Mesothelial cell of epicardium (in vitro differentiated cells): ENCODE measurements around the gene TSPAN32. TPM values are rescaled to one million over a fixed set of nuclear protein-coding genes. Genes with fewer than 3 reads are reported as not detected.

Experiments used
- DNase-seq, 2 experiments: peaks; one replicate each; pipeline ENCODE4 v3.0.0; 2021; ENCODE audit warnings: low spot score in 2 of 2; ENCODE audit not compliant: unreplicated experiment in 2 of 2
- H3K27ac Mint-ChIP-seq: 2 replicates; pipeline ENCODE4 v1.8.0; 2021; ENCODE audit warnings: mixed read lengths
- H3K27me3 Mint-ChIP-seq: 2 replicates; pipeline ENCODE4 v1.8.0; 2021; ENCODE audit warnings: low read depth, mixed read lengths
- H3K36me3 Mint-ChIP-seq: 2 replicates; pipeline ENCODE4 v1.8.0; 2021; ENCODE audit warnings: mixed read lengths
- H3K4me1 Mint-ChIP-seq: 2 replicates; pipeline ENCODE4 v1.8.0; 2021; ENCODE audit warnings: mixed read lengths
- H3K4me3 Mint-ChIP-seq: 2 replicates; pipeline ENCODE4 v1.8.0; 2021; ENCODE audit warnings: mild to moderate bottlenecking, moderate library complexity, mixed read lengths
- H3K9me3 Mint-ChIP-seq: 2 replicates; pipeline ENCODE4 v1.8.0; 2021; ENCODE audit warnings: mixed read lengths
- total RNA-seq: library from RNA; stranded (reverse); gene quantifications from 3 replicates; pipeline ENCODE4 v1.2.1, GENCODE V29; 2021
- TF ChIP-seq, protein P1 (sequence below): fragments of 200-600 bp; sonication (generic); IDR thresholded peaks from one replicate; pipeline ENCODE4 v1.5.0; 2021; ENCODE audit warnings: antibody characterized with exemption; ENCODE audit not compliant: unreplicated experiment

TSPAN32 gene
- total RNA-seq, 1 donor from 2014 or later, result 0.94 TPM

DNA sequence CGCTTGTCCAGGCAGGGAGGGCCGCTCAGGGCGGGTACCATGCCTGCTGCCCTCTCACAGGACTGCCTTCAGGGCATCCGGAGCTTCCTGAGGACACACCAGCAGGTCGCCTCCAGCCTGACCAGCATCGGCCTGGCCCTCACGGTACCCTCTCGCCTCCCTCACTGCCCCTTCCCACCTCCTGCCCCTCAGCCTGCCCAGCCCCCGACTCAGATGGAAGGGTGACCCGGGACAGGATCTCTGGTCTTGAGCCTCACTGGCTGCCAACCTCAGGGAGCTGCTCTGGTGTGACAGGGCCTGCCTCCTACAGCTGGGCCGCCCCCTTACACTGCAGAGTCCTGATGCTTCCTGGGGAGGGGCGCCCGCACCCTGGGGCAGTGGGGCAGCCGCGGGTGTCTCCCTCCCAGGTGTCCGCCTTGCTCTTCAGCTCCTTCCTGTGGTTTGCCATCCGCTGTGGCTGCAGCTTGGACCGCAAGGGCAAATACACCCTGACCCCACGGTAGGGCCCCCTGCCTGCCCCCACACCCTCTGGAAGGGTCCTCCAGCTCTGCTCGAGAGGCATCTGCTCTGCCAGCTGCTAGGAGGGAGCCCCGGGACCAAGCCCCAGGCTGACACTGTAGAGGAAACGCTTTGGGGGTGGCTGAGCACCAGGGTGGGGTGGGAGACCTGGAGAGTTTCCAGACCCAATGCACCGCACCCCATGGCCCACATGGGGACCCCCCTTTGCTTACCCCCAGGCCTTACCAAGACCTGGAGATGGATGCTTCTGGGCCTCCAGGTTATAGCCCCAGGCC lies 14.6 kb downstream of the TSPAN32 start:
- no peak for DNase-seq
- peaks cover 4% of the 10 kb centered on the region for H3K9me3 Mint-ChIP-seq
- no peak overlapping the region for H3K4me3 Mint-ChIP-seq
- peaks cover 12% of the 10 kb centered on the region for H3K4me1 Mint-ChIP-seq
- peaks cover 5% of the 10 kb centered on the region for H3K27me3 Mint-ChIP-seq
- peaks cover 3% of the 10 kb centered on the region for H3K36me3 Mint-ChIP-seq
- H3K27ac Mint-ChIP-seq, result no peak overlapping the region
- TF ChIP-seq, protein P1, sequence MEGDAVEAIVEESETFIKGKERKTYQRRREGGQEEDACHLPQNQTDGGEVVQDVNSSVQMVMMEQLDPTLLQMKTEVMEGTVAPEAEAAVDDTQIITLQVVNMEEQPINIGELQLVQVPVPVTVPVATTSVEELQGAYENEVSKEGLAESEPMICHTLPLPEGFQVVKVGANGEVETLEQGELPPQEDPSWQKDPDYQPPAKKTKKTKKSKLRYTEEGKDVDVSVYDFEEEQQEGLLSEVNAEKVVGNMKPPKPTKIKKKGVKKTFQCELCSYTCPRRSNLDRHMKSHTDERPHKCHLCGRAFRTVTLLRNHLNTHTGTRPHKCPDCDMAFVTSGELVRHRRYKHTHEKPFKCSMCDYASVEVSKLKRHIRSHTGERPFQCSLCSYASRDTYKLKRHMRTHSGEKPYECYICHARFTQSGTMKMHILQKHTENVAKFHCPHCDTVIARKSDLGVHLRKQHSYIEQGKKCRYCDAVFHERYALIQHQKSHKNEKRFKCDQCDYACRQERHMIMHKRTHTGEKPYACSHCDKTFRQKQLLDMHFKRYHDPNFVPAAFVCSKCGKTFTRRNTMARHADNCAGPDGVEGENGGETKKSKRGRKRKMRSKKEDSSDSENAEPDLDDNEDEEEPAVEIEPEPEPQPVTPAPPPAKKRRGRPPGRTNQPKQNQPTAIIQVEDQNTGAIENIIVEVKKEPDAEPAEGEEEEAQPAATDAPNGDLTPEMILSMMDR, result no peak

DNA sequence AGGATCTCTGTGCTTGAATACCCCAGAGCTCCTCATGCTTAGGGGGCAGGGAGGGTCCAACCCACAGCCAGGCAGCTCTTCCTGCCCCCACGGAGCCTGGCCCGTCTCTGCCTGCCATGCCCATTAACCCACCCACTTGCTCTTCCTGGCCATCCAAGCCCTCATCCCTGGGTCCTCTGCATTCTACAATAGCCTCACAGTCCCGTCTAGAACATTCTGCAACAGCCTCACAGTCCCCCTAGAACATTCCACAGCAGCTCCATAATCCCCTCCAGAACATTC lies 15.1 kb downstream of the TSPAN32 start:
- DNase-seq, result no peak
- H3K4me1 Mint-ChIP-seq, result peaks cover 7% of the 10 kb centered on the region
- H3K36me3 Mint-ChIP-seq, result peaks cover 3% of the 10 kb centered on the region
- H3K9me3 Mint-ChIP-seq, result peaks cover 4% of the 10 kb centered on the region
- H3K27ac Mint-ChIP-seq, result no peak overlapping the region
- no peak overlapping the region for H3K4me3 Mint-ChIP-seq
- TF ChIP-seq, protein P1, result no peak
- peaks cover 5% of the 10 kb centered on the region for H3K27me3 Mint-ChIP-seq

DNA sequence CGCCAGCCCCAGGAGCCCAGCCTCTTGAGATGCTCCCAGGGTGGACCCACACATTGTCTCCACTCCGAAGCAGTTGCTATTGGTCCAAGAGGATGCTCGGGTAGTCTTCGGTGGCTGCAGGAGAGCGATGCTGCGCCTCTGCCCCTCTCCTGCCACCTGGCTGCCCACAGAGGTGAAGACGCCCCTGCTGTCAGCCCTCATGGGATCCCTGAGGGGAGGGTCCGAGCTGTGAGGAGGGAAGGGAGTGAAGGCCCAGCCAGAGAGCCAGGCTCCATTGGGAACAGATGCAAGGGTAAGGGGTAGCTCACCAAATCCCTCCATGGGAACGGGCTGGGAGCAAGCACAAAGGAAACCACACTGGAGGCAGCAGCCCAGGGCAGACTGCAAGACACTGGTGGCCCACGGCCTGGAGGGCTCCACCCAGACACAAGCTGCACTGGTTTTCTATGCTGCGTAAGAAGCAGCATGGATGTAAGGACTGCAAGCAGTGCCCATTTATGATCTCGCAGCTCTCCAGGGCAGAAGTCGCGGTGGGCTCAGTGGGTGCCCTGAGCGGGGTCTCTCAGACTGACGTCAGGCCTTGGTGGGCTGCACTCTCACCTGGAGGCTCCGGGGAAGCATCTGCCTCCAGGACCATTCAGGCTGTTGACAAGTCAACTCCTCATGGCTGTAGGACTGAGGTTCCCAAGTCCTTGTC lies 15.7 kb downstream of the TSPAN32 start:
- TF ChIP-seq, protein P1, result no peak
- no peak for DNase-seq
- peaks cover 5% of the 10 kb centered on the region for H3K27me3 Mint-ChIP-seq
- no peak overlapping the region for H3K4me3 Mint-ChIP-seq
- H3K9me3 Mint-ChIP-seq, result peaks cover 10% of the 10 kb centered on the region
- H3K4me1 Mint-ChIP-seq, result peaks cover 7% of the 10 kb centered on the region
- H3K36me3 Mint-ChIP-seq, result peaks cover 3% of the 10 kb centered on the region
- H3K27ac Mint-ChIP-seq, result no peak overlapping the region

DNA sequence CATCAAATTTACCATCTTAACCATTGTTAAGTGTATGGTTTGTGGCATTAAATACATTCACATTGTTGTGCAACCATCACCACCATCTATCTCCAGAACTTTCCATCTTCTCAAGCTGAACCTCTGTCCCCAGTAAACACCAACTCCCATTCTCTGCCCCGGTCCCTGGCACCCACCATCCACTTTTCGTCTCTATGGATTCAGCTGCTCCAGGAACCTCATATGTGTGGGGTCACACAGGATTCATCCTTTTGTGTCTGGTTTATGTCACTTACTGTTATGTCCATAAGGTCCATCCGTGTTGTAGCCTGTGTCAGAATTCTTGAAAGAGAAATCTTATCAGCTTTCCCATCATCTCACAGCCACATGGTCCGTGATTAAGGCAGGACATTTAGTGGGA lies 16.3 kb downstream of the TSPAN32 start:
- peaks cover 7% of the 10 kb centered on the region for H3K4me1 Mint-ChIP-seq

DNA sequence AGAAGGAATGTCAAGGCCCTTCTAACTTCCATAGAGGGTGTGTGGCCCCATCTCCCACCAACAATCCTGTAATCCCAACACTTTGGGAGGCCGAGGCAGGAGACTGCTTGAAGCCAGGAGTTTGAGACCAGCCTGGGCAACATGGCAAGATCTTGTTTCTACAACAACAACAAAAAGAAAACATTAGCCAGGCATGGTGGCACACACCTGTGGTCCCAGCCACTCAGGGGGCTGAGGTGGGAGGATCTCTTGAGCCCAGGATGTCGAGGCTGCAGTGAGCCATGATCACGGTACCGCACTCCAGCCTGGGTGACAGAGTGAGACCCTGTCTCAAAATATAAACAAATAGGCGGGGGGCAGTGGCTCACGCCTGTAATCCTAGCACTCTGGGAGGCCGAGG lies 16.9 kb downstream of the TSPAN32 start:
- Mint-ChIP-seq H3K27ac (no peak overlapping the region), H3K9me3 (peaks cover 21% of the 10 kb centered on the region), H3K36me3 (peaks cover 3% of the 10 kb centered on the region), H3K4me1 (peaks cover 7% of the 10 kb centered on the region), H3K27me3 (peaks cover 11% of the 10 kb centered on the region), H3K4me3 (no peak overlapping the region)
- TF ChIP-seq, protein P1, result no peak
- no peak for DNase-seq

More for the DNA sequence above, 16.3 kb downstream of the TSPAN32 start:
- DNase-seq, result no peak
- Mint-ChIP-seq H3K27me3 (peaks cover 8% of the 10 kb centered on the region), H3K9me3 (peaks cover 16% of the 10 kb centered on the region), H3K36me3 (peaks cover 3% of the 10 kb centered on the region), H3K4me3 (no peak overlapping the region), H3K27ac (no peak overlapping the region)
- TF ChIP-seq, protein P1, result no peak
